H1 (cell line): Measurements from ENCODE around the gene TLR5. TPM values are rescaled to one million over a fixed set of nuclear protein-coding genes. Genes with fewer than 3 reads are reported as not detected.

Experiments used
- CHD1 ChIP-seq: IDR thresholded peaks from 2 replicates; pipeline ENCODE4 v1.6.1; 2012; ENCODE audit warnings: low read depth, low read length, improper control_type of control experiment
- EZH2 ChIP-seq: fragments of 200-600 bp; sonication (generic); IDR thresholded peaks from 2 replicates; pipeline ENCODE4 v1.7.1; 2012; ENCODE audit warnings: low read depth, mild to moderate bottlenecking, moderate library complexity, low read length, inconsistent platforms; ENCODE audit not compliant: severe bottlenecking
- FOSL1 ChIP-seq: IDR thresholded peaks from 2 replicates; pipeline ENCODE4 v1.6.1; 2011; ENCODE audit warnings: mild to moderate bottlenecking, low read depth, low read length, moderate library complexity; ENCODE audit not compliant: insufficient read depth
- HDAC6 ChIP-seq: IDR thresholded peaks from one replicate; pipeline ENCODE4 v1.7.1; 2012; ENCODE audit warnings: low read depth, mild to moderate bottlenecking, inconsistent platforms, low read length, moderate library complexity
- KDM5A ChIP-seq: fragments of 200-600 bp; IDR thresholded peaks from 2 replicates; pipeline ENCODE4 v1.7.1; 2012; ENCODE audit warnings: mild to moderate bottlenecking, low read length, inconsistent platforms, mixed read lengths
- POLR2A ChIP-seq, 2 experiments: IDR thresholded peaks; 1 replicate in 1 of 2; 2 replicates in 1 of 2; pipeline ENCODE4 v1.6.1; 2011; ENCODE audit warnings: low read depth in 2 of 2, low read length in 2 of 2, mild to moderate bottlenecking in 2 of 2; ENCODE audit errors: control extremely low read depth in 1 of 2
- RNF2 ChIP-seq: fragments of 200-900, 300-1000 bp; sonication (generic); IDR thresholded peaks from 2 replicates; pipeline ENCODE4 v1.7.1; 2016; ENCODE audit warnings: borderline replicate concordance, low read depth, mild to moderate bottlenecking, antibody characterized with exemption, low read length; ENCODE audit not compliant: poor library complexity, severe bottlenecking; ENCODE audit errors: missing control alignments
- SIN3A ChIP-seq, 2 experiments: IDR thresholded peaks in 1 of 2; conservative IDR thresholded peaks in 1 of 2; 2 replicates each; pipeline ENCODE4 v1.6.1; 2011 to 2012; ENCODE audit warnings: low read length in 2 of 2, improper control_type of control experiment in 1 of 2, low read depth in 1 of 2, mild to moderate bottlenecking in 1 of 2
- polyA plus RNA-seq, 7 experiments: library from polyadenylated mRNA; depleted of rRNA in 3 of 7; stranded (reverse) in 5 of 7; unstranded in 2 of 7; fragments of >200 nt in 5 of 7; fragments of 200-250 nt in 2 of 7; gene quantifications; 1 replicate in 5 of 7; 2 replicates in 1 of 7; 4 replicates in 1 of 7; pipeline versions ENCODE4 v1.2.1 to v1.2.3, GENCODE V29; 2011 to 2013; ENCODE audit warnings: missing spikeins in 2 of 7, mixed read lengths in 2 of 7
- total RNA-seq: library from RNA; stranded (reverse); fragmentation: NEBNext Ultra II Directional; extraction: Animal tissue kit (Norgen Biotek cat#: 25700); gene quantifications from 2 replicates; pipeline ENCODE4 v1.2.1, GENCODE V29; 2021

TLR5 gene
- total and polyA plus RNA-seq, 2 of the 8 experiments (the other 6 are each of a cell fraction or from before 2014, with no cell fraction given): 0.35 to 0.74 TPM

- TF ChIP-seq RNF2 (no peak), CHD1 (no peak), HDAC6 (no peak), EZH2 (no peak), POLR2A (IDR thresholded peaks at IDR 0.05; ENCODE audit: control extremely low read depth in 1 of 2, low read depth in 2 of 2, low read length in 2 of 2) (no peak), SIN3A (conservative IDR thresholded peaks at IDR 0.05 in 1 of 2, IDR thresholded peaks at IDR 0.05 in 1 of 2; ENCODE audit: low read depth in 1 of 2, low read length in 2 of 2) (no peak), KDM5A (no peak), FOSL1 (no peak)
Observed at GRCh38 chr1:223183268-223183862, 40.3 kb upstream of the TLR5 start (continued).
